MM.1S (cell line): ENCODE measurements around the gene SCAMP4.
"Not testable (repeated sequence)": the region's sequence is repeated elsewhere in the genome, so short reads cannot be mapped to it uniquely, and the experiment has no call there.

Experiments
- DNase-seq: peaks from one replicate; pipeline ENCODE4 v3.0.0-alpha.2; 2015
- H2AFZ ChIP-seq: fragments of 300-600 bp; sonication (generic); 2 replicates; pipeline ENCODE4 v1.6.0; 2016; ENCODE audit warnings: antibody characterized with exemption, low read length
- H3F3A ChIP-seq: fragments of 300-600 bp; sonication (generic); 2 replicates; pipeline ENCODE4 v1.6.1; 2016; ENCODE audit warnings: mild to moderate bottlenecking, antibody characterized with exemption, low read length, moderate library complexity, mixed read lengths; ENCODE audit not compliant: insufficient read depth
- H3K27ac ChIP-seq: fragments of 300-600 bp; sonication (generic); 2 replicates; pipeline ENCODE4 v1.5.1; 2016; ENCODE audit warnings: mild to moderate bottlenecking, low read length
- H3K27me3 ChIP-seq: fragments of 300-600 bp; sonication (generic); replicated peaks from 2 replicates; pipeline ENCODE4 v1.6.0; 2016; ENCODE audit warnings: low read length; ENCODE audit not compliant: insufficient read depth
- H3K36me3 ChIP-seq: fragments of 300-600 bp; sonication (generic); replicated peaks from 2 replicates; pipeline ENCODE4 v1.6.1; 2016; ENCODE audit warnings: mild to moderate bottlenecking, low read length, mixed read lengths; ENCODE audit not compliant: insufficient read depth
- H3K4me1 ChIP-seq: fragments of 300-600 bp; sonication (generic); 2 replicates; pipeline ENCODE4 v1.6.1; 2016; ENCODE audit warnings: low read length, mixed read lengths
- H3K4me2 ChIP-seq: fragments of 300-600 bp; sonication (generic); 2 replicates; pipeline ENCODE4 v1.6.0; 2016; ENCODE audit warnings: low read depth, low read length
- H3K4me3 ChIP-seq: fragments of 300-600 bp; sonication (generic); 2 replicates; pipeline ENCODE4 v1.5.1; 2016; ENCODE audit warnings: low read length, mixed read lengths
- H3K79me2 ChIP-seq: fragments of 300-600 bp; sonication (generic); 2 replicates; pipeline ENCODE4 v1.6.1; 2016; ENCODE audit warnings: mixed run types, low read length, mixed read lengths
- H3K9ac ChIP-seq: fragments of 300-600 bp; sonication (generic); 2 replicates; pipeline ENCODE4 v1.6.1; 2016; ENCODE audit warnings: low read length, mixed read lengths
- H3K9me2 ChIP-seq: fragments of 300-600 bp; sonication (generic); replicated peaks from 2 replicates; pipeline ENCODE4 v1.6.1; 2016; ENCODE audit warnings: mild to moderate bottlenecking, low read length, mixed read lengths; ENCODE audit not compliant: insufficient read depth
- H3K9me3 ChIP-seq: fragments of 300-600 bp; sonication (generic); replicated peaks from 2 replicates; pipeline ENCODE4 v1.6.1; 2016; ENCODE audit warnings: mild to moderate bottlenecking, low read length, mixed read lengths; ENCODE audit not compliant: insufficient read depth
- H4K20me1 ChIP-seq: fragments of 300-600 bp; sonication (generic); 2 replicates; pipeline ENCODE4 v1.6.1; 2016; ENCODE audit warnings: mild to moderate bottlenecking, low read length, moderate library complexity, mixed read lengths; ENCODE audit not compliant: insufficient read depth
- CTCF ChIP-seq: fragments of 300-600 bp; sonication (generic); IDR thresholded peaks from 2 replicates; pipeline ENCODE4 v1.5.1; 2016; ENCODE audit warnings: antibody characterized with exemption, low read length, mixed read lengths
- EZH2 ChIP-seq: fragments of 300-600 bp; sonication (generic); optimal IDR thresholded peaks from 2 replicates; pipeline ENCODE3; 2017; ENCODE audit warnings: low read depth, mild to moderate bottlenecking, antibody characterized with exemption, low read length, mixed read lengths
- EZH2phosphoT487 ChIP-seq: fragments of 300-600 bp; sonication (generic); IDR thresholded peaks from 2 replicates; pipeline ENCODE4 v1.6.1; 2018; ENCODE audit warnings: antibody characterized with exemption, low read length

SCAMP4 gene

GRCh38 chr19:1880611-1881392 lies 24.4 kb upstream of the SCAMP4 start:
- H3K27ac ChIP-seq, result no peak overlapping the region
- TF ChIP-seq EZH2phosphoT487, result no peak
- no peak for TF ChIP-seq CTCF
- TF ChIP-seq EZH2, result no peak
- H4K20me1 ChIP-seq, result 0 out of 2 replicates have a peak, but pooled peaks cover 6% of the 10 kb centered on the region
- no peak overlapping the region for H3K9ac ChIP-seq
- no peak overlapping the region for H3K4me2 ChIP-seq
- H3K9me2 ChIP-seq, result no peaks in the 10 kb centered on the region
- H3K27me3 ChIP-seq, result no peaks in the 10 kb centered on the region
- H3K79me2 ChIP-seq, result peaks cover 55% of the 10 kb centered on the region
- H3K9me3 ChIP-seq, result no peaks in the 10 kb centered on the region
- H3K36me3 ChIP-seq, result no peaks in the 10 kb centered on the region
- no peak overlapping the region for H2AFZ ChIP-seq
- DNase-seq, result no peak
- no peak overlapping the region for H3K4me3 ChIP-seq
- peaks cover 15% of the 10 kb centered on the region for H3K4me1 ChIP-seq
- 0 out of 2 replicates have a peak, but pooled peaks cover under 1% of the 10 kb centered on the region for H3F3A ChIP-seq

- not testable (repeated sequence) for H3K36me3 ChIP-seq, H3K9me3 ChIP-seq, DNase-seq, H3K4me2 ChIP-seq, H3K9me2 ChIP-seq, H3K9ac ChIP-seq, H3F3A ChIP-seq, H3K27ac ChIP-seq, H4K20me1 ChIP-seq, H2AFZ ChIP-seq, H3K27me3 ChIP-seq, H3K4me3 ChIP-seq
- H3K4me1 ChIP-seq, result peaks cover 11% of the 10 kb centered on the region
- H3K79me2 ChIP-seq, result peaks cover 49% of the 10 kb centered on the region
These were observed 23.7 kb upstream of the SCAMP4 start for GRCh38 chr19:1881393-1882088.

- no peaks in the 10 kb centered on the region for H3F3A ChIP-seq
- 0 out of 2 replicates have a peak, but pooled peaks cover 6% of the 10 kb centered on the region for H4K20me1 ChIP-seq
- no peak overlapping the region for H3K4me2 ChIP-seq
- no peak for DNase-seq
- no peak overlapping the region for H3K9ac ChIP-seq
- H3K4me1 ChIP-seq, result peaks cover 10% of the 10 kb centered on the region
- no peak for TF ChIP-seq EZH2
- no peak for TF ChIP-seq EZH2phosphoT487
- no peak for TF ChIP-seq CTCF
- no peaks in the 10 kb centered on the region for H3K9me3 ChIP-seq
- no peaks in the 10 kb centered on the region for H3K36me3 ChIP-seq
- no peak overlapping the region for H2AFZ ChIP-seq
- H3K27me3 ChIP-seq, result no peaks in the 10 kb centered on the region
- H3K4me3 ChIP-seq, result no peak overlapping the region
- H3K27ac ChIP-seq, result no peak overlapping the region
- H3K79me2 ChIP-seq, result peaks cover 46% of the 10 kb centered on the region
- H3K9me2 ChIP-seq, result no peaks in the 10 kb centered on the region
These were observed 23.0 kb upstream of the SCAMP4 start for GRCh38 chr19:1882089-1882785.
